Calu3 (cell line): ENCODE data around the gene KLC1. TPM values are rescaled to one million over a fixed set of nuclear protein-coding genes. Genes with fewer than 3 reads are reported as not detected.

Experiments used
- BruUV-seq: library from RNA; stranded (reverse); fragments of 400-500 nt; replicated peaks from 2 replicates; lab custom pipeline; 2021; lab: Mats Ljungman, UMichigan
- CTCF ChIA-PET: fragments of 300-600 bp; sonication (Branson Sonifier 250); formaldehyde crosslinking; loops from one replicate; lab custom pipeline; 2022; ENCODE audit warnings: antibody characterized with exemption; lab: Charles Lee
- DNase-seq: peaks from one replicate; pipeline ENCODE4 v3.0.0; 2022
- H3K27ac Mint-ChIP-seq: one replicate; pipeline ENCODE4 v1.8.0; 2022; ENCODE audit warnings: mixed read lengths; ENCODE audit not compliant: unreplicated experiment
- H3K27me3 Mint-ChIP-seq: one replicate; pipeline ENCODE4 v1.8.0; 2022; ENCODE audit warnings: mixed read lengths; ENCODE audit not compliant: unreplicated experiment
- H3K36me3 Mint-ChIP-seq: one replicate; pipeline ENCODE4 v1.8.0; 2022; ENCODE audit warnings: mild to moderate bottlenecking, moderate library complexity, mixed read lengths; ENCODE audit not compliant: insufficient read depth, unreplicated experiment
- H3K4me1 Mint-ChIP-seq: one replicate; pipeline ENCODE4 v1.8.0; 2022; ENCODE audit warnings: mild to moderate bottlenecking, low read depth, mixed read lengths; ENCODE audit not compliant: unreplicated experiment
- H3K4me3 Mint-ChIP-seq: one replicate; pipeline ENCODE4 v1.8.0; 2022; ENCODE audit warnings: mild to moderate bottlenecking, low read depth, moderate library complexity, mixed read lengths; ENCODE audit not compliant: unreplicated experiment
- H3K9me3 Mint-ChIP-seq: one replicate; pipeline ENCODE4 v1.8.0; 2022; ENCODE audit warnings: low read depth, mixed read lengths; ENCODE audit not compliant: unreplicated experiment
- CTCF ChIP-seq: fragments of 200-600 bp; IDR thresholded peaks from one replicate; pipeline ENCODE4 v1.8.0; 2022; ENCODE audit warnings: antibody characterized with exemption; ENCODE audit not compliant: unreplicated experiment
- intact Hi-C: fragments of 100-400 bp; cut with micrococcal nuclease; formaldehyde crosslinking; loops from one replicate; pipeline ENCODE4 v1.10.0; 2022; ENCODE audit not compliant: unreplicated experiment
- total RNA-seq: library from RNA; stranded (reverse); gene quantifications from 2 replicates; pipeline ENCODE4 v1.2.3, GENCODE V29; 2022

The KLC1 gene
- total RNA-seq, 1 experiment from 2014 or later = 124 TPM

DNA sequence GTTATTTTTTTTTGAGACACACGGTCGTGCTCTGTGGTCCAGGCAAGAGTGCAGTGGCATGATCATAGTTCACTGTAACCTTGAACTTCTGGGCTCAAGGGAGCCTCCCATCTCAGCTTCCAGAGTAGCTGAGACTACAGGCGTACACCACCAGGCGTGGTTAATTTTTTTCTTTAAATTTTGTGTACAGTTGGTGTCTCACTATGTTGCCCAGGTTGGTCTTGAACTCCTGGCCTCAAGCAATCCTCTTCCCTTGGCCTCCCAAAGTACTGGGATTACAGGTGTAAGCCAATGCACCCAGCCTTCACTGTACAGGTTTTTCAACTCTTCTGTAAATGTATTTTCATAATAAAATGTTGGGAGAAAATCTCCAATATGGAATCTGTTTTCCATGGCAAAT is 5.7 kb upstream of the KLC1 start:
- H3K36me3 Mint-ChIP-seq = peaks cover 20% of the 10 kb centered on the region
- H3K27ac Mint-ChIP-seq = no peak overlapping the region
- DNase-seq = no peak
- no TSS peak for BruUV-seq
- intact Hi-C loops = loop anchor here (10.0 kb wide), 1 partner anchor 49 kb away; no protein-coding TSS in a partner anchor
- H3K9me3 Mint-ChIP-seq = no peaks in the 10 kb centered on the region
- no peaks in the 10 kb centered on the region for H3K27me3 Mint-ChIP-seq
- CTCF ChIA-PET = no interaction called here
- no peak overlapping the region for H3K4me3 Mint-ChIP-seq
- H3K4me1 Mint-ChIP-seq = peaks cover 29% of the 10 kb centered on the region
- TF ChIP-seq CTCF = no peak

DNA sequence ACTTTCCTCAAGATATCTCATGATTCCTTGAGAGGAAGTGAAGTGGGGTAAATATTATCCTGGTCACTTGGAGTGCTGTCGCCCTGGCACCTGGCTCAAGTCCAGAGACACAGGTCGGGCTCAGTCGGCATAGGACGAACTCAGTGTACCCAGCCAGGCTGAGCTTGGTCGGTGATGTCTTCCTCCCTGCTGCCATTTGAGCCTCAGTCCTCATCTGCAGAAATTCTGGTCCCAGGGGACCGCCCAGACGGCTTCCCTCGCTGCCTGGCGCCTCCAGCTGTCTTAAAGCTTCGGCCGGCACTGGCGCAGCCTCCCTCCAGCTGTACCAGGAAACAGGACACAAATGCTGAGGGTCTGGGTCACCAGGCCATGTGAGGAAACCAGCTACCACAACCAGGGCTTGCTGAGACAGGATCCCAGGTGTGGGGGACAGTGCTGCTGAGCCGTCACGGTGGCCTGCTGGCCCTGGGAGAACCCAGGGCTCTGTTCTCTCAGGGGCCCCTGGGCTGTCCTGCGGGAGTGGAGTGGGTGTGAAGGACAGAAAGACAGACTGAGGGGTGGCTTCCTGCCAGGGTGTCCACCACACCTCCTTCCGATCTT is 5.0 kb upstream of the KLC1 start:
- intact Hi-C loops = loop anchor here (10.0 kb wide), 1 partner anchor 49 kb away; no protein-coding TSS in a partner anchor
- no peak overlapping the region for H3K27ac Mint-ChIP-seq
- H3K9me3 Mint-ChIP-seq = no peaks in the 10 kb centered on the region
- BruUV-seq = no TSS peak
- peaks cover 29% of the 10 kb centered on the region for H3K4me1 Mint-ChIP-seq
- DNase-seq = peak; percentile 37
- H3K4me3 Mint-ChIP-seq = no peak overlapping the region
- H3K27me3 Mint-ChIP-seq = no peaks in the 10 kb centered on the region
- TF ChIP-seq CTCF = no peak
- CTCF ChIA-PET = interaction anchor here (0.6 to 1.2 kb wide), 2 partner anchors 30 to 85 kb away, joined by 3 read pairs; no protein-coding TSS in a partner anchor
- peaks cover 27% of the 10 kb centered on the region for H3K36me3 Mint-ChIP-seq

- TF ChIP-seq CTCF = no peak
- H3K27ac Mint-ChIP-seq = peak overlapping the region; percentile 80
- intact Hi-C loops = loop anchor here (10.0 kb wide), 1 partner anchor 50 kb away; no protein-coding TSS in a partner anchor
- H3K36me3 Mint-ChIP-seq = peaks cover 35% of the 10 kb centered on the region
- BruUV-seq = no TSS peak
- H3K9me3 Mint-ChIP-seq = no peaks in the 10 kb centered on the region
- no peaks in the 10 kb centered on the region for H3K27me3 Mint-ChIP-seq
- peak; percentile 82 for DNase-seq
- no peak overlapping the region for H3K4me3 Mint-ChIP-seq
- peaks cover 29% of the 10 kb centered on the region for H3K4me1 Mint-ChIP-seq
- CTCF ChIA-PET = interaction anchor here (0.6 to 1.2 kb wide), 2 partner anchors 13 to 31 kb away, joined by 3 read pairs; no protein-coding TSS in a partner anchor
Observed at GRCh38 chr14:103624860-103625259, 4.2 kb upstream of the KLC1 start.

GRCh38 chr14:103625356-103626095 is 3.5 kb upstream of the KLC1 start:
- intact Hi-C loops = loop anchor here (10.0 kb wide), 1 partner anchor 51 kb away; no protein-coding TSS in a partner anchor
- CTCF ChIA-PET = interaction anchor here (0.6 to 1.2 kb wide), 3 partner anchors 13 to 275 kb away, joined by 3 read pairs; no protein-coding TSS in a partner anchor
- H3K4me3 Mint-ChIP-seq = no peak overlapping the region
- no peaks in the 10 kb centered on the region for H3K9me3 Mint-ChIP-seq
- no peaks in the 10 kb centered on the region for H3K27me3 Mint-ChIP-seq
- H3K27ac Mint-ChIP-seq = peak overlapping the region; percentile 80
- DNase-seq = no peak
- H3K36me3 Mint-ChIP-seq = peaks cover 39% of the 10 kb centered on the region
- no TSS peak for BruUV-seq
- peaks cover 29% of the 10 kb centered on the region for H3K4me1 Mint-ChIP-seq
- TF ChIP-seq CTCF = no peak
